ENCODE measurements around the gene NDP.

NDP gene

GRCh38 chrX:43996491-43996890, 23.3 kb upstream of the NDP start:
- TF ChIP-seq CTCF (IDR thresholded peaks at IDR 0.05; ENCODE audit: insufficient read depth, low read depth, low read length, missing control alignments), result no peak
- no peak for DNase-seq (ENCODE audit: low read depth)
- no peak overlapping the region for H3K4me3 ChIP-seq (ENCODE audit: low read length)

GRCh38 chrX:43986083-43986482, 12.9 kb upstream of the NDP start:
- H3K4me3 ChIP-seq (ENCODE audit: low read length), result no peak overlapping the region
- DNase-seq (ENCODE audit: low read depth), result no peak
- no peak for TF ChIP-seq CTCF (IDR thresholded peaks at IDR 0.05; ENCODE audit: insufficient read depth, low read depth, low read length, missing control alignments)

GRCh38 chrX:43985511-43985910, 12.3 kb upstream of the NDP start:
- no peak for TF ChIP-seq CTCF (IDR thresholded peaks at IDR 0.05; ENCODE audit: insufficient read depth, low read depth, low read length, missing control alignments)

GRCh38 chrX:43978226-43978625, 5.0 kb upstream of the NDP start:
- H3K4me3 ChIP-seq (ENCODE audit: low read length), result no peak overlapping the region
- TF ChIP-seq CTCF (IDR thresholded peaks at IDR 0.05; ENCODE audit: insufficient read depth, low read depth, low read length, missing control alignments), result no peak
- no peak for DNase-seq (ENCODE audit: low read depth)

More at GRCh38 chrX:43985511-43985910, 12.3 kb upstream of the NDP start:
- no peak overlapping the region for H3K4me3 ChIP-seq (ENCODE audit: low read length)
- DNase-seq (ENCODE audit: low read depth), result no peak

GRCh38 chrX:43976205-43976604, 3.0 kb upstream of the NDP start:
- DNase-seq (ENCODE audit: low read depth), result no peak
- no peak overlapping the region for H3K4me3 ChIP-seq (ENCODE audit: low read length)
- TF ChIP-seq CTCF (IDR thresholded peaks at IDR 0.05; ENCODE audit: insufficient read depth, low read depth, low read length, missing control alignments), result no peak

GRCh38 chrX:43975796-43976195, 2.6 kb upstream of the NDP start:
- DNase-seq (ENCODE audit: low read depth), result no peak
- no peak overlapping the region for H3K4me3 ChIP-seq (ENCODE audit: low read length)
- no peak for TF ChIP-seq CTCF (IDR thresholded peaks at IDR 0.05; ENCODE audit: insufficient read depth, low read depth, low read length, missing control alignments)

GRCh38 chrX:43974741-43975465, 1.7 kb upstream of the NDP start:
- H3K4me3 ChIP-seq (ENCODE audit: low read length), result no peak overlapping the region
- TF ChIP-seq CTCF (IDR thresholded peaks at IDR 0.05; ENCODE audit: insufficient read depth, low read depth, low read length, missing control alignments), result no peak
- no peak for DNase-seq (ENCODE audit: low read depth)

Measured in epithelial cell of esophagus (primary cell).